Breast epithelium (tissue), 4 donors: ENCODE measurements around the gene CLCNKA. TPM values are rescaled to one million over a fixed set of nuclear protein-coding genes. Genes with fewer than 3 reads are reported as not detected.
"Not testable (repeated sequence)": the region's sequence is repeated elsewhere in the genome, so short reads cannot be mapped to it uniquely, and the experiment has no call there.

ENCODE experiments used
- DNase-seq, 2 donors: peaks; one replicate each; pipeline ENCODE4 v3.0.0-alpha.2; 2019; ENCODE audit warnings: low spot score in 2 of 2
- H3K27ac ChIP-seq, 2 donors: fragments of 200-600 bp; sonication (generic) in 1 of 2; one replicate each; pipeline ENCODE4 v1.5.1; 2016 to 2019; ENCODE audit warnings: mild to moderate bottlenecking in 1 of 2
- H3K27me3 ChIP-seq, 2 donors: fragments of 200-600 bp; sonication (generic) in 1 of 2; one replicate each; pipeline versions ENCODE4 v1.5.1 to v1.6.0; 2017 to 2019; ENCODE audit warnings: control low read depth in 1 of 2, mild to moderate bottlenecking in 1 of 2
- H3K36me3 ChIP-seq: fragments of 200-600 bp; one replicate; pipeline ENCODE4 v1.5.1; 2019
- H3K4me1 ChIP-seq, 2 donors: fragments of 200-600 bp; sonication (generic); one replicate each; pipeline ENCODE4 v1.5.1; 2016 to 2019; ENCODE audit warnings: control low read depth in 1 of 2
- H3K4me3 ChIP-seq, 3 donors: fragments of 200-600 bp; sonication (generic); 1 replicate in 2 of 3; 2 replicates in 1 of 3; pipeline ENCODE4 v1.5.1; 2016 to 2019; ENCODE audit warnings: mild to moderate bottlenecking in 3 of 3, moderate library complexity in 2 of 3
- H3K9me3 ChIP-seq, 2 donors: fragments of 200-600 bp; sonication (generic) in 1 of 2; one replicate each; pipeline ENCODE4 v1.5.1; 2016 to 2019; ENCODE audit warnings: control low read depth in 1 of 2
- POLR2A ChIP-seq: fragments of 450-650 bp; IDR thresholded peaks from one replicate; pipeline ENCODE4 v1.6.1; 2016; ENCODE audit warnings: antibody characterized with exemption, mild to moderate bottlenecking, moderate library complexity
- POLR2AphosphoS5 ChIP-seq, 3 donors: sonication (generic); formaldehyde crosslinking; IDR thresholded peaks; one replicate each; pipeline ENCODE4 v1.6.1; 2017; ENCODE audit warnings: antibody characterized with exemption in 3 of 3
- intact Hi-C: fragments of 100-400 bp; cut with DNase I; formaldehyde crosslinking; loops from one replicate; pipeline ENCODE4 v1.15.1; 2023; ENCODE audit warnings: low total_unique reads
- total RNA-seq, 3 donors: library from RNA; depleted of rRNA; stranded (reverse); fragments of >200 nt; gene quantifications; one replicate each; pipeline ENCODE4 v1.1.0, GENCODE V29; 2016
- TF ChIP-seq, protein P1 (sequence below), 3 donors: fragments of 450-650 bp; IDR thresholded peaks; one replicate each; pipeline ENCODE4 v1.5.1; 2016 to 2017; ENCODE audit warnings: antibody characterized with exemption in 3 of 3, mild to moderate bottlenecking in 3 of 3, moderate library complexity in 3 of 3

Gene CLCNKA
- total RNA-seq, 3 donors from 2014 or later, result 0.33 to 1.1 (median 0.73) TPM

DNA sequence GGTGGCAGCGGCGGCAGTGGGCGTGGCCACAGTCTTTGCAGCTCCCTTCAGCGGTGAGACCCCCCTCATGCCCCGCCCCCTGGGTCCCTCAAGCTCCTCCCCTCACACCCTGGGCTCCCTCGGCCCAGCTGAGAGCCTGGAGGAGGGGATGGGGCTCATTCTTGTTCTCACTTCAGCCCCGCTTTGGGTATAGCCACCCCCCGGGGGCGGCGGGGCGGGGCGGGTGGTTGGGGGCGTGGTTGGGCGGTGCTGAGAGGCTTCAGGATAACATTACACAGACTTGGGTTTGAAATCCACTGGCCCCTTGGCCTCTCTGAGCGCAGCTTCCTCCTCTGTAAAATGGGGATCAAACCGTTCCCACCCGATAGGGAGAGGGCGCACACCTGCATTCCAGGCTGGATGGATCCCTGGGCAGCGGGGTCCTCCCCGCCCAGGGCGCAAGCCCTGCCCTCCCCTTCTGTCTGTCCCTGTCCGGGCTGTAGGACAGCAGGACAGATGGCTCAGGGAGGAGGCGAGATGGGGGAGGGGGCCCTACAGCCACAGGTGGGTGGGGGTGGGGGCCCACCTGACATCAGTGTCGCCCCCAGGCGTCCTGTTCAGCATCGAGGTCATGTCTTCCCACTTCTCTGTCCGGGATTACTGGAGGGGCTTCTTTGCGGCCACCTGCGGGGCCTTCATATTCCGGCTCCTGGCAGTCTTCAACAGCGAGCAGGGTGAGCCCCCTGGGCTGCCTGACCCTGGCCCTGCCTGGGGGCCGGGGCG, 5.1 kb downstream of the CLCNKA start:
- TF ChIP-seq POLR2A (no peak), POLR2AphosphoS5 (IDR thresholded peaks at IDR 0.05) (no peak)
- TF ChIP-seq, protein P1, sequence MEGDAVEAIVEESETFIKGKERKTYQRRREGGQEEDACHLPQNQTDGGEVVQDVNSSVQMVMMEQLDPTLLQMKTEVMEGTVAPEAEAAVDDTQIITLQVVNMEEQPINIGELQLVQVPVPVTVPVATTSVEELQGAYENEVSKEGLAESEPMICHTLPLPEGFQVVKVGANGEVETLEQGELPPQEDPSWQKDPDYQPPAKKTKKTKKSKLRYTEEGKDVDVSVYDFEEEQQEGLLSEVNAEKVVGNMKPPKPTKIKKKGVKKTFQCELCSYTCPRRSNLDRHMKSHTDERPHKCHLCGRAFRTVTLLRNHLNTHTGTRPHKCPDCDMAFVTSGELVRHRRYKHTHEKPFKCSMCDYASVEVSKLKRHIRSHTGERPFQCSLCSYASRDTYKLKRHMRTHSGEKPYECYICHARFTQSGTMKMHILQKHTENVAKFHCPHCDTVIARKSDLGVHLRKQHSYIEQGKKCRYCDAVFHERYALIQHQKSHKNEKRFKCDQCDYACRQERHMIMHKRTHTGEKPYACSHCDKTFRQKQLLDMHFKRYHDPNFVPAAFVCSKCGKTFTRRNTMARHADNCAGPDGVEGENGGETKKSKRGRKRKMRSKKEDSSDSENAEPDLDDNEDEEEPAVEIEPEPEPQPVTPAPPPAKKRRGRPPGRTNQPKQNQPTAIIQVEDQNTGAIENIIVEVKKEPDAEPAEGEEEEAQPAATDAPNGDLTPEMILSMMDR (IDR thresholded peaks at IDR 0.05), result no peak
- intact Hi-C loops, result no loop called here
- DNase-seq, result peak in 1 of 2 donors; percentile 56
- Histone ChIP-seq H3K27ac (no peak overlapping the region), H3K4me1 (peaks cover 5 to 6% of the 10 kb centered on the region in 2 donors), H3K27me3 (peaks cover 0 to 10% of the 10 kb centered on the region in 2 donors), H3K36me3 (no peaks in the 10 kb centered on the region), H3K9me3 (no peaks in the 10 kb centered on the region), H3K4me3 (peak overlapping the region in 2 of 3 donors; percentile 30 to 58)

DNA sequence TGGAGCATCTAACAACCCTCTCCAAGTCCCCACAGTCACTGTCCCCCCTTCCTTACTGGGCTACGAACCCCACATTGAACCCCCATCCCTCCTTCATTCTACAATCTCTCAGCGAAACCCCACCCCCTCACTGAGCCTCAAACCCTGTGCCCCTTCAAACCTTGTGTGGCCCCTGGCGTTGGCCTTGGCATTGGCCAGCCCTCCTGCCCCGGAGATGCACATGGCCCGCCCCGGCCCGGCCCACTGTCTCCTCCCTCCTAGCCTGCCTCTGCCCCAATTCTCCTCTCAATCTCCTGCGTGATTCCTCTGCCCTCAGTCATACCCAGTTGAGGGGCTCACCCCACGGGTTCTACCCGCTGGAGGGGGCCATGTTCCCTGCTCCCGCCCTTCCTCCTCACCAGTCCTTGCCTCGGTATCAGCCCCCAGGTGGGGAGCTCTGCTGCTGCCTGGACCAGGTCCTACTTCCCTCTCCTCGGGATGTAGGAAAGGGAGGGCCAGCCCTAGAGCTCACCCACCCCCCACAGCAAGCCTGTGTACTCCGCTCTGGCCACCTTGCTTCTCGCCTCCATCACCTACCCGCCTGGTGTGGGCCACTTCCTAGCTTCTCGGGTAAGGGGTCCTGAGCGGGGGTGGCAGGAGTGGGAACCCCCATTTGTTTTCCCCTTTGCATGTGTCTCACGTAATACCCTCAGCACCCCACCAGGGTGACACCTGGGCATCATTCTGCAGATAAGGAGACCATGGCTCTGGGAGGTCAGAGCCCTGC, 6.6 kb downstream of the CLCNKA start:
- intact Hi-C loops, result no loop called here
- no peaks in the 10 kb centered on the region for H3K9me3 ChIP-seq
- TF ChIP-seq, protein P1 (IDR thresholded peaks at IDR 0.05), result no peak
- no peak for TF ChIP-seq POLR2AphosphoS5 (IDR thresholded peaks at IDR 0.05)
- TF ChIP-seq POLR2A, result no peak
- no peak overlapping the region for H3K27ac ChIP-seq
- H3K4me3 ChIP-seq, result no peak overlapping the region
- no peaks in the 10 kb centered on the region for H3K36me3 ChIP-seq
- H3K27me3 ChIP-seq, result peaks cover 0 to 10% of the 10 kb centered on the region in 2 donors
- H3K4me1 ChIP-seq, result peaks cover 5 to 6% of the 10 kb centered on the region in 2 donors
- peak in 1 of 2 donors; percentile 50 for DNase-seq

GRCh38 chr1:16029003-16029268, 7.1 kb downstream of the CLCNKA start:
- intact Hi-C loops, DNase-seq, H3K27me3 ChIP-seq, H3K4me3 ChIP-seq, H3K4me1 ChIP-seq, H3K9me3 ChIP-seq, H3K36me3 ChIP-seq, H3K27ac ChIP-seq: not testable (repeated sequence)

DNA sequence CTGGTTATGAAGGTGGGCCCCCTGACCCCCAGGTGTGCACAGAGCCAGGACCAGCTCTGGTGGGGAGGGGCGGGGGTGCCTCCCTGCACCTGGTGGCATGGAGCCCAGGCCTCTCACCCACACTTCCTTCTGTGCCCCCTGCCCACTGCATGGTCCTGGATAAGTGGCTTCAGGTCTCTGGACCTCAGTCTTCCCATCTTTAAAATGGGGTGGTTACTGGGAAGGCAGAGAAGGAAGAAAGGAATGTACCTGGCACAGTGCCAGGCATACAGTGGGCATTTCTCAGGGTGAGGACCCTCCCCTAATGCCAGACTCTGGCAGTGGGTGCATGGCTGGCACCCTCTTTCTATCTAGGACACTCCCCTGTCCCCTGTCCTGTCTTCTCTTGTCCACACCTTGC, 7.5 kb downstream of the CLCNKA start:
- Histone ChIP-seq H3K4me1 (peaks cover 5 to 6% of the 10 kb centered on the region in 2 donors), H3K27ac (no peak overlapping the region), H3K36me3 (no peaks in the 10 kb centered on the region), H3K4me3 (no peak overlapping the region), H3K27me3 (peaks cover 0 to 10% of the 10 kb centered on the region in 2 donors), H3K9me3 (no peaks in the 10 kb centered on the region)
- TF ChIP-seq, protein P1 (IDR thresholded peaks at IDR 0.05), result no peak
- TF ChIP-seq POLR2AphosphoS5 (IDR thresholded peaks at IDR 0.05), result no peak
- TF ChIP-seq POLR2A, result no peak
- intact Hi-C loops, result no loop called here
- DNase-seq, result no peak

DNA sequence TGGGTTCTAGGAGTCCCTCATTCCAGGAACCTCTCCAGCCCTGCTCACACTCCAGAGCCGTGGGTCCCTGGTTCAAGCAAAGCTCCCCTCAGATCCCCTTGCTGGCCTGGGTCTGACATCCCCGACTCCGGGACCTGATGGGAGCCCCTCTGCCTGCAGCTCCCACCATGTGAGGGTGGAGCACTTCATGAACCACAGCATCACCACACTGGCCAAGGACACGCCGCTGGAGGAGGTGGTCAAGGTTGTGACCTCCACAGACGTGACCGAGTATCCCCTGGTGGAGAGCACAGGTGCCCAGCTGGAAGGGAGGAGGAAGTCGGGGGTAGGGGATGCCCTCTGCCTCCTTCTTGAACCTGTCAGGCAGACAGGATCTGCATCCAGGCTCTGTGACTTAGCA, 9.7 kb downstream of the CLCNKA start:
- Histone ChIP-seq H3K27me3 (peaks cover 0 to 10% of the 10 kb centered on the region in 2 donors), H3K4me1 (peaks cover 5 to 6% of the 10 kb centered on the region in 2 donors), H3K4me3 (no peak overlapping the region), H3K36me3 (no peaks in the 10 kb centered on the region), H3K9me3 (no peaks in the 10 kb centered on the region), H3K27ac (no peak overlapping the region)
- intact Hi-C loops, result no loop called here
- TF ChIP-seq, protein P1 (IDR thresholded peaks at IDR 0.05), result no peak
- TF ChIP-seq POLR2A, result no peak
- TF ChIP-seq POLR2AphosphoS5 (IDR thresholded peaks at IDR 0.05), result no peak
- no peak for DNase-seq
